Activated CD4-positive, alpha-beta T cell treated with anti-CD3 and anti-CD28 coated beads, Interleukin-2, amount 50 U/mL, for 48 hours (primary cell): ENCODE measurements around the gene ETFA.

Experiments used
- DNase-seq, 2 experiments: peaks; one replicate each; pipeline ENCODE4 v3.0.0-alpha.2; 2020

Gene ETFA

DNA sequence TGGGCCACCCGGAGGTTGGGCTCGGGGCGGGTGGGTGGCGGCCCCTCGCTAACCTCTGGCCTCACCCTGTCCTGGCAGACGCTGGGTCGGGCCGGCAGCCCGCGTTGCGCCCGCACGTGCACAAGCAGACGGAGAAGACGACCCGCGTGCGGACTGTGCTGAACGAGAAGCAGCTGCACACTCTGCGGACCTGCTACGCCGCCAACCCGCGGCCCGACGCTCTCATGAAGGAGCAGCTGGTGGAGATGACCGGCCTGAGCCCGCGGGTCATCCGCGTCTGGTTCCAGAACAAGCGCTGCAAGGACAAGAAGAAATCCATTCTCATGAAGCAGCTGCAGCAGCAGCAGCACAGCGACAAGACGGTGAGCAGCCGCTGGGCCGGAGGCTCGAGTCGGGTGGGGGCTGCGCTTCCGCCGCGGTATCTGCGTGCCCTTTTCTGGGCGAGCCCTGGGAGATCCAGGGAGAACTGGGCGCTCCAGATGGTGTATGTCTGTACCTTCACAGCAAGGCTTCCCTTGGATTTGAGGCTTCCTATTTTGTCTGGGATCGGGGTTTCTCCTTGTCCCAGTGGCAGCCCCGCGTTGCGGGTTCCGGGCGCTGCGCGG, 29.0 kb upstream of the ETFA start:
- DNase-seq = peak in 1 of 2 experiments; percentile 46

- DNase-seq = peak in 1 of 2 experiments; percentile 22
These were observed 28.3 kb upstream of the ETFA start for GRCh38 chr15:76339305-76340197.

- DNase-seq = peak in 1 of 2 experiments; percentile 15
These were observed 27.4 kb upstream of the ETFA start for GRCh38 chr15:76338486-76339304.

- peak in 1 of 2 experiments; percentile 27 for DNase-seq
These were observed 26.6 kb upstream of the ETFA start for GRCh38 chr15:76337696-76338485.

- peak in 1 of 2 experiments; percentile 36 for DNase-seq
These were observed 25.9 kb upstream of the ETFA start for GRCh38 chr15:76337059-76337695.

DNA sequence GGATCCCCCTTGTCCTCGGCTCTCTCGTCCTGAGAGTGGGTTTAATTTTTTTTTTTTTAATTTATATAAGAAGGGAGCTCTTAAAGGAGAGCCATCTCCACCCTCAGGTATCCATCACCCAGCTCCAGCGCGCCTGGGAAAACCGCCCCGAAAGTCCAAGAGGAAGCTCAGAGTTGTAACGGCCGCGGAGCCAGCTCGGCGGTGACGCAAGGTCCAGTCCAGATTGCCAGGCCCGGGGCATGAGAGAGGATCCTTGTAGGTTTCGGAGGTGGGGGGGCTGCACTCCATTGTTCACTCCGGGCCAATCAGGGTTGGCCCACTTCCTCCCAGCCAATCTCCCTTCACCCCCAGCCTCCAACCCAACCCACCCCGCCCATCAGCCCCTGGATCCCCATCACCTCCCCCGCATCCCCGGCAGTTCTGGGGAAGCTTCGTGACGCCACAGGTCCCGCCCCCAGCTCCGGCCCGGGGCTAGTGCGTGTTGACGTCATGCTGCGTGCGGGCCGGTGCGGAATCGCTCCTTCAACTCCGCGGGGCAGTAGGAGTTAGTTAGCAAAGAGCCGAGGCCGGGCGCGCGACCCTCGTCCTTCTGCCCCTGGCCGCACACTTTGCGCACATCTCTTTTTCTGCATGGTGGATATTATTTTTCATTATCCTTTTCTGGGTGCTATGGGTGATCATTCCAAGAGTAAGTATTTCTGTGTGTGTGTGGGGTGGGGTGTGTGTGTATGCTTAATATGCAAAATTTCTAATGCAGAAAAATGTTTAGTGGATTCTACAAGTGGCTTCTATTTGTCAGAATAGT, 25.2 kb upstream of the ETFA start, which contains the start of gene ISL2:
Gene ISL2, plus strand, starts transcription at position 520 of the 805 bp plus-strand sequence. Its CDS starts 111 bp downstream, at position 631.
- peak; percentile 77 to 84 for DNase-seq

GRCh38 chr15:76335307-76336253, 24.3 kb upstream of the ETFA start:
- peak in 1 of 2 experiments; percentile 28 for DNase-seq

DNA sequence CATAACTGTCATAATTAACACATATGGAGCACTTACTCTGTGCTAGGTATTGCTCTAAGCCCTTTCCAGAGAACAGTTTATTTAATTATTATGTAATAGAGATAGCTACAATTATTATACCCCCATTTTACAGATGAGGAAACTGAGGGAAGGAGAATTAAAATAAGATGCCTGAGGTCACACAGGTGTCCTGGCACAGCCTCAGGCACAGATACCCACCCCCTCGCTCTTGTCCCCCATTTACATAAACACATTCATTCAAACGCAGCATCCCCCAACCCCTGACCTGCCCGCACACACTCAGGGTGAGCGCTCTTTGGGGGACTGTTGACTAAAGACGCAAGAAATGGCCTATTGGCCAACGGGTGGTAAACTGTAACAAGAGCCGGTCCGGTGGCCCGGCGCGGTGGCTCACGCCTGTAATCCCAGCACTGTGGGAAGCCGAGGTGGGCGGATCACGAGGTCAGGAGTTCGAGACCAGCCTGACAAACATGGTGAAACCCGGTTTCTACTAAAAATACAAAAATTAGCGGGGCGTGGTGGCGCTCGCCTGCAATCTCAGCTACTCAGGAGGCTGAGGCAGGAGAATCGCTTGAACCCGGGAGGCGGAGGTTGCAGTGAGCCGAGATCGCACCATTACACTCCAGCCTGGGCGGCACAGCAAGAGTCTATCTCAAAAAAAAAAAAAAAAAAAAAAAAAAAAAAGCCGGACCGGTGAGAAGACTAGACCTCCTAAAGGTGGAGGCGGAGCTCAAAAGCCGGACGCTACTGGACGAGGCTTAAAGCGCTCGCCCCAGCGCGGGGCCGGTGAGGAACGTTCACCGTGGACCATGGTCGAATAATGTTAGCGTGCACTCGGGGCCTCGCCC, 23.4 kb upstream of the ETFA start:
- no peak for DNase-seq

- no peak for DNase-seq
These were observed 22.6 kb upstream of the ETFA start for GRCh38 chr15:76333720-76334437.

DNA sequence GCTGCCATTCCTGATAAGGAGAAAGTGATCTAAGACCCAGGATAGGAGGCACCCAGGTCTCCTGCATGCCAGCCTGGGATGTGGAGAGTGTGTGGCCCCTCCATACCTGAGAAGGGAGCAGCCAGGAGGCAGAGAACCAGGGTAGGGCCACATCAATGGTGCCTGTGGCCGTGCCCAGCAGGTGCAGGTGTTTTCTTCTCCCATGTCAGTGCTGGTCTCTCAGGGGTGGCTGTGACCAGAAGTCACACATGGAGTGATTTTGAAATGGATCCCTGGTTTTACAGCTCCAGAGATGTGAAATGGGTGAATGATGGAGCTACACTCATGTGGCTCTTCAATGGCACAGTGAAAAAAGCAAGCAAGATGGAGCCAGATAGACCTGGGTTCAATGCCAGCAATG, 22.0 kb upstream of the ETFA start:
- DNase-seq = no peak

GRCh38 chr15:76332796-76333195, 21.5 kb upstream of the ETFA start:
- DNase-seq = no peak

DNA sequence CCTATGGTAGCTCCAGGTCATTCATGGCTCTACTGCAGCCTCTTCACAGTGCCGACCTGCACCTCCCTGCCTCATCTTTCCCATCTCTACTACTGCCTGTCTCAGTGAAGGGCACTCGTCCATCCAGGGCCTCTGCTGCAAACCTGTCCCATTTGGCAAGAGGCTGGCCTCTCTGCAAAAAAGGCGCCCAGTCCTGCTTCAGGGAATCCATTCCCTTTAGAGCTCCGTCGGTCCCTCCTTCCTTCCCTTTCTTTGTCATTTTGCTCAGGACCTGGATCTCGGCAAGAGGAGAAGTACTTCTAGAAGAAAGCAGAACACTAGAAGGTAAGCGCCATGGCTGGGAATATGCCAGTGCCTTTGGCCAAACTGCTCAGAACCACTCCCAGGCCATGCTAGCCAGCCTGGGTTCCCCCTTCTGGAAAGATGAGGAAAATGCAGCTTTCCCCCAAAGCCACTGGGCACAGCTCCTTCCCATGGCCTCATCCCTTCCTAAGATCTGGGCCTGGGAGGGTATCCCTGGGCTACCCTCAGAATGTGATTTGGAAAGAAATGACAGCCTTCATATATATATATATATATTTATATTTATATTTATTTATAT, 18.9 kb upstream of the ETFA start:
- no peak for DNase-seq

DNA sequence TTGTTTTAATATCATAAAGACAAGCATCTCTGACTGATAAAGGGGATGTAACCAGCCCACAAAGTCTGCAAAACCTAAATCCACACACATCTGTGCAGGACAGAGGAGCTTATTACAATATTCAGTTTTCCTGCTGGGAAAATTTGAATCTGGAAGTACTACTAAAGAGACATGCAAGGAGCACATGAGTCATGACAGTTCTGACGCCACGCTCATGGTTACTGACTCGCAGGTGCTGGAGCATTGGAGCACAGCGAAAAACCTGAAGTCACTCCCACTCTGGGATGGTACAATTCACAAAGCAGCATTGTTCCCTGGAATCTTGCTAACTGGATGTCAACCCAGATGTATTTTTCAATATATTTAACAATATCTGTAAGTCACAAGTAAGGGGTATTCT, 17.7 kb upstream of the ETFA start:
- DNase-seq = no peak

DNA sequence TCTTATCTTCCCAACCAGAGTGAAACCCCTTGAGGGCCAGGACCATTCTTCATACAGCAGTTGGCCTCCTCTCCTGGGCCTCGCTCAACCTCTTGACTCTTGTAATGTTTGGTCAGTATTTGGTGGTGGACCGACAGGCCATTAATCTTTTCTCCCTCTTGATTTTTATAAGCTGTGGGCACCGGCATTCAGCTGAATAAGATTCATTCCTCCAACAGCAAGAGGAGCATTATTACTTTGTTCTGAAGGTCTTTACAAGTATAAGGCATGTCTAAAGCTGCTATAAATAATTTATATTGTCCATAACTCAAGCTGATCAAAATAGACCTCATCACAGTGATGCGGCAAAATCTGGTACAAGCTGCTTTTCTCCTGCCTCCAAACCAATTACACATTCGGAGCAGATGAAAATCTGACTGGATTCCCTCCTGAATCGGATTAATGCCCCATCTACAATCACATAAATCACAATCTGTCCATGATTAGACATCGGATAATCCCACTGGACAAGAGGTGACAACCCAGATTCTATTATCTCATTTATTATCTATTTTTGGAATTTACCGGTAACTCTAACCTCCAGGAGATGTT, 16.9 kb upstream of the ETFA start:
- no peak for DNase-seq

DNA sequence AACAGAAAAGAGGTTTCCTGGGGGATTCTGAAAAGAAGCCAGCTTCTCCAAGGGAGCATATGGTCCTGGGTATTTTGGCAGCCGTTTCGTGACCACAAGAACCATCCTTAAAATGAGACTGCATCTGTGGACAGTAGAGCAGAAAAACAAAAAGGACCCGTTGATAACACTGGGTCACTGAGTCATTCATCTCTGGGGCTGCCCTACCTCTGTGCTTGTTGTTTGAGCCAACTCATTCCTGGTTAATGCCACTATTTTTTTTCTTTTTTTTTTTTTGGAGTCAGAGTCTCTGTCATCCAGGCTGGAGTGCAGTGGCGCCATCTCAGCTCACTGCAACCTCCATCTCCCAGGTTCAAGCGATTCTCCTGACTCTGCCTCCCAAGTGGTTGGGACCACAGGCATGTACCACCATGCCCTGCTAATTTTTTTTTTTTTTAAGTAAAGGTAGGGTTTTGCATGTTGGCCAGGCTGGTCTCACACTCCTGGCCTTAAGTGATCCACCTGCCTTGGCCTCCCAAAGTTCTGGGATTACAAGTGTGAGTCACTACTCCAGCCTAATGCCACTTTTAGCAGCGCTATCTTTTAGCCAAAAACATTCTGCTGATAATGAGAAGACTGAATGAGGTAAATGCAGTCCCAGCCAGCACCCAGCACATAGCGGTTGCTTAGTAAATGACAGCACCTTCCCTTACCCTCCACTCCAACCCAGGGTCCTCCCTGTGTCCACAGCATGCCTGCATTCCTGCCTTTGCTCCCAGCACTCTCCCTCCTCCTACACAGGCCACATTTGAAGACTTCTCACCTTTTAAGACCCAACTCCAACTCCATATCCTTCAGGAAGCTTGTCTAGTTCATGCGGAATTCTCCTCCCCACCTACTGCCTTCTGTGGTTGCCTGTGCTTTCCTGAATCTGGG, 16.2 kb upstream of the ETFA start:
- no peak for DNase-seq

GRCh38 chr15:76325704-76326103, 14.4 kb upstream of the ETFA start:
- DNase-seq = no peak
